Gastroesophageal sphincter (tissue), 4 donors: ENCODE measurements around the gene ATP2A3. TPM values are rescaled to one million over a fixed set of nuclear protein-coding genes. Genes with fewer than 3 reads are reported as not detected.
A peak's percentile ranks its signal among the peaks of the same experiment; 100 is the strongest.

Source experiments
- ATAC-seq: fragments of 150-250 bp; one replicate; pipeline ENCODE4 v1.9.1; 2016; ENCODE audit warnings: mild to moderate bottlenecking, moderate library complexity
- H3K27ac ChIP-seq, 4 donors: fragments of 200-600 bp; sonication (generic) in 3 of 4; 1 replicate in 3 of 4; 2 replicates in 1 of 4; pipeline ENCODE4 v1.5.1; 2016 to 2019
- H3K27me3 ChIP-seq: fragments of 200-600 bp; sonication (generic); one replicate; pipeline ENCODE4 v1.5.1; 2019
- H3K36me3 ChIP-seq, 2 donors: fragments of 200-600 bp; sonication (generic); one replicate each; pipeline ENCODE4 v1.5.1; 2019; ENCODE audit warnings: control low read depth in 1 of 2
- H3K4me1 ChIP-seq, 3 donors: fragments of 200-600 bp; sonication (generic); 1 replicate in 2 of 3; 2 replicates in 1 of 3; pipeline ENCODE4 v1.5.1; 2016 to 2019; ENCODE audit warnings: control low read depth in 2 of 3
- H3K4me3 ChIP-seq, 2 donors: fragments of 200-600 bp; sonication (generic); one replicate each; pipeline ENCODE4 v1.5.1; 2019; ENCODE audit warnings: mild to moderate bottlenecking in 1 of 2, moderate library complexity in 1 of 2
- H3K9me3 ChIP-seq, 3 donors: fragments of 200-600 bp; sonication (generic); one replicate each; pipeline ENCODE4 v1.5.1; 2017 to 2019; ENCODE audit warnings: control low read depth in 2 of 3
- CTCF ChIP-seq, 4 experiments: fragments of 200-600 bp in 2 of 4; fragments of 450-650 bp in 2 of 4; sonication (generic) in 1 of 4; IDR thresholded peaks; one replicate each; pipeline ENCODE4 v1.5.1; 2017 to 2019; ENCODE audit warnings: antibody characterized with exemption in 4 of 4, mild to moderate bottlenecking in 2 of 4, moderate library complexity in 2 of 4
- EP300 ChIP-seq: sonication (generic); formaldehyde crosslinking; IDR thresholded peaks from one replicate; pipeline ENCODE4 v1.6.1; 2017; ENCODE audit warnings: antibody characterized with exemption, mild to moderate bottlenecking
- POLR2A ChIP-seq, 2 donors: fragments of 450-650 bp; IDR thresholded peaks; one replicate each; pipeline ENCODE4 v1.6.1; 2017; ENCODE audit warnings: antibody characterized with exemption in 2 of 2, mild to moderate bottlenecking in 2 of 2, moderate library complexity in 1 of 2
- POLR2AphosphoS5 ChIP-seq: sonication (generic); formaldehyde crosslinking; IDR thresholded peaks from one replicate; pipeline ENCODE4 v1.6.1; 2017; ENCODE audit warnings: antibody characterized with exemption
- WGBS, 2 donors: methylation state at CpG; one replicate each; pipeline ENCODE4 v1.1.5; 2018; ENCODE audit warnings: low coverage in 1 of 2; 5-methylcytosine and 5-hydroxymethylcytosine counted together
- total RNA-seq, 4 donors: library from RNA; depleted of rRNA; stranded (reverse); fragments of >200 nt; gene quantifications; one replicate each; pipeline ENCODE4 v1.1.0, GENCODE V29; 2016

ATP2A3 gene
- total RNA-seq, 4 donors from 2014 or later: 5.9 to 35.9 (median 18.1) TPM

GRCh38 chr17:3914312-3914670 is 49.9 kb downstream of the ATP2A3 start:
- Histone ChIP-seq H3K27ac (peak overlapping the region in 3 of 4 donors; percentile 7 to 76 (median 54)), H3K4me3 (peak overlapping the region in 1 of 2 donors; percentile 32), H3K36me3 (no peaks in the 10 kb centered on the region), H3K27me3 (no peaks in the 10 kb centered on the region), H3K9me3 (no peaks in the 10 kb centered on the region), H3K4me1 (peaks cover 0 to 45% (median 7%) of the 10 kb centered on the region in 3 donors)
- WGBS, 2 donors: no CpG with 5 or more reads among the region's 10 CpGs
- ATAC-seq: no peak
- TF ChIP-seq EP300: no peak

GRCh38 chr17:3913531-3914311 is 50.5 kb downstream of the ATP2A3 start:
- Histone ChIP-seq H3K27me3 (no peaks in the 10 kb centered on the region), H3K4me3 (peak overlapping the region in 1 of 2 donors; percentile 32), H3K27ac (peak overlapping the region in 3 of 4 donors; percentile 7 to 76 (median 54)), H3K36me3 (no peaks in the 10 kb centered on the region), H3K9me3 (no peaks in the 10 kb centered on the region), H3K4me1 (peaks cover 0 to 39% (median 7%) of the 10 kb centered on the region in 3 donors)
- 35 to 48% methylated on average over 2 to 4 of the region's 17 CpGs for WGBS, 2 donors
- TF ChIP-seq POLR2AphosphoS5 (no peak), POLR2A (IDR thresholded peaks at IDR 0.05) (no peak), EP300 (no peak), CTCF (IDR thresholded peaks at IDR 0.05) (peak in 3 of 4 experiments; percentile 90 to 98 (median 93))
- peak; percentile 80 for ATAC-seq

- no peak overlapping the region for H3K4me3 ChIP-seq
- H3K27me3 ChIP-seq: no peaks in the 10 kb centered on the region
- TF ChIP-seq EP300: no peak
- no peak for TF ChIP-seq POLR2AphosphoS5
- no peak for TF ChIP-seq POLR2A (IDR thresholded peaks at IDR 0.05)
- no peak for TF ChIP-seq CTCF (IDR thresholded peaks at IDR 0.05)
- H3K27ac ChIP-seq: no peak overlapping the region
- WGBS, 2 donors: 95% methylated on average over 2 of the region's 2 CpGs; no CpG with 5 or more reads in 1 of the 2 donors
- ATAC-seq: no peak
- H3K36me3 ChIP-seq: no peaks in the 10 kb centered on the region
- peaks cover 0 to 35% (median 7%) of the 10 kb centered on the region in 3 donors for H3K4me1 ChIP-seq
- no peaks in the 10 kb centered on the region for H3K9me3 ChIP-seq
Observed at GRCh38 chr17:3912827-3913226, 51.4 kb downstream of the ATP2A3 start.

- Histone ChIP-seq H3K27me3 (no peaks in the 10 kb centered on the region), H3K27ac (peak overlapping the region in 1 of 4 donors; percentile 42), H3K9me3 (no peaks in the 10 kb centered on the region), H3K36me3 (no peaks in the 10 kb centered on the region), H3K4me3 (no peak overlapping the region), H3K4me1 (peaks cover 0 to 21% (median 0%) of the 10 kb centered on the region in 3 donors)
- peak; percentile 47 for ATAC-seq
- WGBS, 2 donors: 20 to 60% methylated on average over 2 to 15 of the region's 30 CpGs
- TF ChIP-seq POLR2AphosphoS5: no peak
- TF ChIP-seq POLR2A (IDR thresholded peaks at IDR 0.05): no peak
- TF ChIP-seq EP300: no peak
- no peak for TF ChIP-seq CTCF (IDR thresholded peaks at IDR 0.05)
Observed at GRCh38 chr17:3911271-3912053, 52.8 kb downstream of the ATP2A3 start.

GRCh38 chr17:3910420-3911270 is 53.6 kb downstream of the ATP2A3 start:
- ATAC-seq: no peak
- no peak for TF ChIP-seq CTCF (IDR thresholded peaks at IDR 0.05)
- no peak for TF ChIP-seq EP300
- no peak for TF ChIP-seq POLR2AphosphoS5
- no peak for TF ChIP-seq POLR2A (IDR thresholded peaks at IDR 0.05)
- WGBS, 2 donors: 85% methylated on average over 3 to 7 of the region's 11 CpGs
- H3K4me3 ChIP-seq: no peak overlapping the region
- no peaks in the 10 kb centered on the region for H3K27me3 ChIP-seq
- peak overlapping the region in 1 of 4 donors; percentile 42 for H3K27ac ChIP-seq
- peaks cover 0 to 17% (median 0%) of the 10 kb centered on the region in 3 donors for H3K4me1 ChIP-seq
- no peaks in the 10 kb centered on the region for H3K9me3 ChIP-seq
- H3K36me3 ChIP-seq: no peaks in the 10 kb centered on the region
